ENCODE data around the gene TBC1D4. TPM values are rescaled to one million over a fixed set of nuclear protein-coding genes. Genes with fewer than 3 reads are reported as not detected.

Gene TBC1D4
- polyA plus RNA-seq, 2 donors, result 5.8 to 7.7 TPM

DNA sequence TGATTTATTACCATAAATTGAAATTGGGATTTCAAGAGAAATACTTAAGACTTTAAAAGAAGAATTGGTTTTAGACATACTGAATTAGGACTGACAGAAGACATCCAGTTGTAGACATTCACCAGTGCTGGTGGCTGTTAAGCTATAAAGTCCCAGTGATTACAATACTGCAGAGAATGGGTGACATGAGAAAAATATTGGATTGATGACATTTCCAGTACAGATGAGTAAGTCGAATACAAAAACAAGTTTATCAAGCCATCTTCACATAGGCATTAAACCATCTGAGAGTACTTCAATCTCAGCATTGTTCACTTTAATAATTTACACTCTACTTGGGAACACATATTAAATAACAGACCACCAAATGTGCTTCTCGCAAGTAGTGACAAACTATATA is 66.8 kb downstream of the TBC1D4 start:
- WGBS, 2 donors, result 81 to 86% methylated on average over 2 of the region's 2 CpGs
- Histone ChIP-seq H3K27me3 (ENCODE audit: control insufficient read depth in 1 of 2, insufficient read depth in 2 of 2, low read length in 2 of 2) (no peaks in the 10 kb centered on the region), H3K4me1 (ENCODE audit: control insufficient read depth in 2 of 2, insufficient read depth in 2 of 2, low read length in 1 of 2) (peaks cover 6 to 10% of the 10 kb centered on the region in 2 donors), H3K27ac (ENCODE audit: low read depth in 2 of 2, low read length in 1 of 2) (no peak overlapping the region), H3K36me3 (ENCODE audit: control insufficient read depth in 2 of 2, insufficient read depth in 2 of 2, low read length in 1 of 2) (no peaks in the 10 kb centered on the region), H3K9me3 (ENCODE audit: control insufficient read depth in 2 of 2, insufficient read depth in 1 of 2, low read depth in 1 of 2, low read length in 1 of 2) (no peaks in the 10 kb centered on the region), H3K4me3 (ENCODE audit: low read depth in 1 of 2, low read length in 2 of 2) (no peak overlapping the region)

DNA sequence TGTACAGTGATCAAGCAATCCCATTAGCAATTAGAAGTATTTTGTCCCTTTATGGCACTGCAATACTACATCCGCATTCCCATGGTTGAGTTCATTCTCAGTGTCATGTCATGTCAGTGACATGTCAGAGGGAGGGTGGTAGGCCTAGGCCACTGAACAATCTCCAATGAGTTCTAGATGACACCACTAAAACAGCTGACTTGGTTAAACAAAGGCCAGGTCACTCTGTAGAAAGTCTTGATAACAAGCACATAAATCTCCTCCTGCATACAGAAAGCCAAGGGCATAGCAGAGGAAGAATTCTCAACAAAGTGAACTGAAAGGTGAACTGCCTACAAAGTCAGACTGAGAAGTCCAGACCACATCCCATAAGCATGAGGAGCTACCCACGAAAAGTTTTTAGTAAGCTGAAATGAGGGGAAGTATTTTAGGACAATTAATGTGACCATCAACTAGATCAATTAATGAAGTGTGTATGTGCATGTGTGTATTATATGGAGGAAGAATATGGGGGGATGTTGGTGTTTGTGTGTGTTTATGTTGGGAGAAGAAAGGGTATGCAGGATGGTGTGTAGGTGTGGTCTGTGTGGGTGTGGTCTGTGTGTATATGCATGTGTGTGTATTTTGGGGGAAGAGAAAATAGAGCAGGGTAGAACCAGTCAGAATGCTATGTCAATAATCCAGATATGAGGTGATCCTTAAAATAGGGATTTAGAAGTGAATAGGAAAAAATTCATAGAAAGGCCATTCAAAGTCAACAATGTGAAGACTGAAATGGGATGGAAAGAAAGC is 67.7 kb downstream of the TBC1D4 start:
- Histone ChIP-seq H3K27me3 (ENCODE audit: control insufficient read depth in 1 of 2, insufficient read depth in 2 of 2, low read length in 2 of 2) (no peaks in the 10 kb centered on the region), H3K27ac (ENCODE audit: low read depth in 2 of 2, low read length in 1 of 2) (no peak overlapping the region), H3K4me1 (ENCODE audit: control insufficient read depth in 2 of 2, insufficient read depth in 2 of 2, low read length in 1 of 2) (peaks cover 6 to 10% of the 10 kb centered on the region in 2 donors), H3K4me3 (ENCODE audit: low read depth in 1 of 2, low read length in 2 of 2) (no peak overlapping the region), H3K9me3 (ENCODE audit: control insufficient read depth in 2 of 2, insufficient read depth in 1 of 2, low read depth in 1 of 2, low read length in 1 of 2) (no peaks in the 10 kb centered on the region), H3K36me3 (ENCODE audit: control insufficient read depth in 2 of 2, insufficient read depth in 2 of 2, low read length in 1 of 2) (no peaks in the 10 kb centered on the region)
- 93 to 96% methylated on average over 2 of the region's 2 CpGs for WGBS, 2 donors

DNA sequence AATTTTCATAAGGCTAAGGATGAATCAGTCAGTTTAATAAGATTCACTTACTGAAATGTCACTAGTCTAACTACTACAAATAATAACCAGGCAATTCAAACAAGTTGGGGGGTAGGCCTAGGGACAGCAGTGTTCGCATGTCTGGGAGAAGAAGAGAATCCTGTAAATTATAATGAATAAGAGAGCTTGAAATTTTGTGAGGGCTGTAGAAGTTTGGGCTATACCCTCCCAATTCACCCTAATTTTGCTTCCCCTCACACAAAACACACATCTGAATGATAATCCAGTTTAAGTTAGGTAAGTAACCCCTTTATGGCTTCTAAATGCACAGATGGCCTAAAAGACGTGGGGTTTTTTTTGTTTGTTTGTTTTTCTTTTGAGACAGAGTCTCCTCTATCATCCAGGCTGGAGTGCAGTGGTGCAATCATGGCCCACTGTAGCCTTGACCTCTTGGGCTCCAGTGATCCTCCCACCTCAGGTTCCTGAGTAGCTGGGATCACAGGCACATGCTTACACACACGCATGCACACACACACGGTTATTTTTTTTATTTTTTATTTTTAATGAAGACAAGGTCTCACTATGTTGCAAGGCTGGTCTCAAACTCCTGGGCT is 69.9 kb downstream of the TBC1D4 start:
- Histone ChIP-seq H3K27me3 (ENCODE audit: control insufficient read depth in 1 of 2, insufficient read depth in 2 of 2, low read length in 2 of 2) (no peaks in the 10 kb centered on the region), H3K36me3 (ENCODE audit: control insufficient read depth in 2 of 2, insufficient read depth in 2 of 2, low read length in 1 of 2) (no peaks in the 10 kb centered on the region), H3K4me3 (ENCODE audit: low read depth in 1 of 2, low read length in 2 of 2) (no peak overlapping the region), H3K4me1 (ENCODE audit: control insufficient read depth in 2 of 2, insufficient read depth in 2 of 2, low read length in 1 of 2) (peaks cover 4 to 8% of the 10 kb centered on the region in 2 donors), H3K9me3 (ENCODE audit: control insufficient read depth in 2 of 2, insufficient read depth in 1 of 2, low read depth in 1 of 2, low read length in 1 of 2) (no peaks in the 10 kb centered on the region), H3K27ac (ENCODE audit: low read depth in 2 of 2, low read length in 1 of 2) (no peak overlapping the region)
- 91 to 92% methylated on average over 4 of the region's 4 CpGs for WGBS, 2 donors

DNA sequence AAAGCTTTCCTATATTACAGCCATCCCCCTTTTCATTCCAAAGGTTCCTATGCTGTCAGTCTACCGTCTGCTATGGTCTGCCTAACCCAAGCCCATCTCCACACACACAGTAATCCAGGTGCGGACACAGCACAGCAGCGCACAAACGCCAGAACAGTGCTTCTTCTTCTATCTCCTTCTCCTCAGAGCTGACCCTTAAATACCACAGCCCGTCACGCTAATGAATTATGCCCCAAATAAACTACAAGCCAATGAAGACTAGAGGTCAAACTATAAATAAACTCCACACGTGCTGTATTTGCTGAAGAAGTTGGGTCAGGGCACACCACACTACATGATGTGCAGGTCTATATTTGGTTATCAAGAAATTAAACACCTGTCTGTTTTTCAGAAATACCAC is 71.8 kb downstream of the TBC1D4 start:
- H3K27me3 ChIP-seq (ENCODE audit: control insufficient read depth in 1 of 2, insufficient read depth in 2 of 2, low read length in 2 of 2), result no peaks in the 10 kb centered on the region
- H3K9me3 ChIP-seq (ENCODE audit: control insufficient read depth in 2 of 2, insufficient read depth in 1 of 2, low read depth in 1 of 2, low read length in 1 of 2), result no peaks in the 10 kb centered on the region
- no peaks in the 10 kb centered on the region for H3K4me1 ChIP-seq (ENCODE audit: control insufficient read depth in 2 of 2, insufficient read depth in 2 of 2, low read length in 1 of 2)
- H3K36me3 ChIP-seq (ENCODE audit: control insufficient read depth in 2 of 2, insufficient read depth in 2 of 2, low read length in 1 of 2), result no peaks in the 10 kb centered on the region
- no peak overlapping the region for H3K27ac ChIP-seq (ENCODE audit: low read depth in 2 of 2, low read length in 1 of 2)
- WGBS, 2 donors, result 85 to 87% methylated on average over 7 of the region's 7 CpGs
- no peak overlapping the region for H3K4me3 ChIP-seq (ENCODE audit: low read depth in 1 of 2, low read length in 2 of 2)

DNA sequence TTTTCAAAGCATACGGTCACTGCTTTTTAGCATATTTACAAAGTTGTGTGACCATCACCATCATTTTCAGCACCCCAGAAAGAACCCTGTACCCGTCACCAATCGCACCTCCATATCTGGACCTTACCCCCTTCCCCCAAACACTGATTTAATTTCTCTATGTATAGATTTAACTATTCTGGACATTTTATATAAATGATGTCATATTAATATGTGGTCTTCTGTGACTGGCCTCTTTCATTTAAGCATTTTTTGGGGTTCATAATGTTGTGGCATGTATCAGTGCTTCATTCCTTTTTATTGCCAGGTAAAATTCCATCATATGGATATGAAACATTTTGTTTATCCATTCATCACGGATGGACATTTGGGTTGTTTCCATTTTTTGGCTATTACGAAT is 74.0 kb downstream of the TBC1D4 start:
- no peak overlapping the region for H3K4me3 ChIP-seq (ENCODE audit: low read depth in 1 of 2, low read length in 2 of 2)
- H3K27me3 ChIP-seq (ENCODE audit: control insufficient read depth in 1 of 2, insufficient read depth in 2 of 2, low read length in 2 of 2), result no peaks in the 10 kb centered on the region
- H3K4me1 ChIP-seq (ENCODE audit: control insufficient read depth in 2 of 2, insufficient read depth in 2 of 2, low read length in 1 of 2), result no peaks in the 10 kb centered on the region
- no peaks in the 10 kb centered on the region for H3K9me3 ChIP-seq (ENCODE audit: control insufficient read depth in 2 of 2, insufficient read depth in 1 of 2, low read depth in 1 of 2, low read length in 1 of 2)
- WGBS, 2 donors, result 93 to 96% methylated on average over 5 of the region's 5 CpGs
- H3K27ac ChIP-seq (ENCODE audit: low read depth in 2 of 2, low read length in 1 of 2), result no peak overlapping the region
- no peaks in the 10 kb centered on the region for H3K36me3 ChIP-seq (ENCODE audit: control insufficient read depth in 2 of 2, insufficient read depth in 2 of 2, low read length in 1 of 2)

DNA sequence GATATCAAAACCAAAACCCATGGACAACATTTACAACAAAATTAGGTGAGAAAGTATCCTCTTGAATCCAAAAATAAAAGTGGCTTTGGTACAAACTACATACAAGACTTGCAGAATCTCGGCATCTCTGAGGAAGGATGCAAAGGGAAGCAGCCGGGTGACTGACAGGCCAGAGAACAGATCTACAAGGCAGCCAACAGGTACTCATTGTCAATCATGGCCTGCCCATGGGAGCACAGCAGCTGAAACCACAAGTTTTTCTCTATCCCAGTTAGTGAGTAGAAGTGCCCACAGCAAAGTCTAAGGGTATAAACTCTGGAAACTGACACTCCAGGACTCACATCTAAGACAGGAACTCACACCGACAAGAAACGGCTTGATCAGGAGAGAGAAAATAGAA is 74.5 kb downstream of the TBC1D4 start:
- H3K27ac ChIP-seq (ENCODE audit: low read depth in 2 of 2, low read length in 1 of 2), result no peak overlapping the region
- no peaks in the 10 kb centered on the region for H3K27me3 ChIP-seq (ENCODE audit: control insufficient read depth in 1 of 2, insufficient read depth in 2 of 2, low read length in 2 of 2)
- H3K4me1 ChIP-seq (ENCODE audit: control insufficient read depth in 2 of 2, insufficient read depth in 2 of 2, low read length in 1 of 2), result no peaks in the 10 kb centered on the region
- no peaks in the 10 kb centered on the region for H3K36me3 ChIP-seq (ENCODE audit: control insufficient read depth in 2 of 2, insufficient read depth in 2 of 2, low read length in 1 of 2)
- no peaks in the 10 kb centered on the region for H3K9me3 ChIP-seq (ENCODE audit: control insufficient read depth in 2 of 2, insufficient read depth in 1 of 2, low read depth in 1 of 2, low read length in 1 of 2)
- 87 to 98% methylated on average over 4 of the region's 4 CpGs for WGBS, 2 donors
- H3K4me3 ChIP-seq (ENCODE audit: low read depth in 1 of 2, low read length in 2 of 2), result no peak overlapping the region

DNA sequence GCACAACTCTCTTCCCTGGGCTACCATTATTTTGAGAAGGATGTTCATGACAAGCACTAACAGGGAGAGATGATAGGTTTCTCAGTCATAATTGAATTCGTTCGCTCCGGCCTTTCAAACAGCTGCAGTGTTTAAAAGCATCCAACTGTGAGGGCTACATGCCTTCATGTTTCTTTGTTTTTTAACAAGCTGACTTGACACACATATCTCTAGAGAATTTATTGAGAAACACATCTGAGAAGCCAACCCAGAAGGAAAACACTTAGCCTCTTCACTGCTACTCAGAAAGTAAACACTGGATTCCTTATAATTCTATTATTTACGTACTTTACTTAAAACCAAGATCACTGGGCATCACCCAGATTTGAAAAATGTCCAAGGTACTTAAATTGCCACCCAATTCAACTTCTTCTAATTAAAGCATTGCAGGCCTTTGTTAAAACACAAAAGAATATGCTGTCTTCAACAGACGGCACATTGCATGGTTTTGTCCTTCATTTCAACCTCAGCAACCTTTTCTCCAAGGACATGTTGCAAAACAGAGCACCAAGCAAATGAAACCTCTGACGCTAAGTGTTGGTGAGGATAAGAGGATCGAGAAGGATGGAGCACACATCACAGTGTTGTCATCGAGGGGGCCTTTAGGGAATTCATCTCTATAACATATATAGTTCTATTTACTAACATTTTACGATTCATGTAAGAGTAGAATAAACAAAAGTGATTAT is 75.8 kb downstream of the TBC1D4 start:
- H3K36me3 ChIP-seq (ENCODE audit: control insufficient read depth in 2 of 2, insufficient read depth in 2 of 2, low read length in 1 of 2), result no peaks in the 10 kb centered on the region
- H3K4me3 ChIP-seq (ENCODE audit: low read depth in 1 of 2, low read length in 2 of 2), result no peak overlapping the region
- no peaks in the 10 kb centered on the region for H3K9me3 ChIP-seq (ENCODE audit: control insufficient read depth in 2 of 2, insufficient read depth in 1 of 2, low read depth in 1 of 2, low read length in 1 of 2)
- WGBS, 2 donors, result 80 to 83% methylated on average over 9 of the region's 9 CpGs
- no peaks in the 10 kb centered on the region for H3K27me3 ChIP-seq (ENCODE audit: control insufficient read depth in 1 of 2, insufficient read depth in 2 of 2, low read length in 2 of 2)
- no peak overlapping the region for H3K27ac ChIP-seq (ENCODE audit: low read depth in 2 of 2, low read length in 1 of 2)
- no peaks in the 10 kb centered on the region for H3K4me1 ChIP-seq (ENCODE audit: control insufficient read depth in 2 of 2, insufficient read depth in 2 of 2, low read length in 1 of 2)

DNA sequence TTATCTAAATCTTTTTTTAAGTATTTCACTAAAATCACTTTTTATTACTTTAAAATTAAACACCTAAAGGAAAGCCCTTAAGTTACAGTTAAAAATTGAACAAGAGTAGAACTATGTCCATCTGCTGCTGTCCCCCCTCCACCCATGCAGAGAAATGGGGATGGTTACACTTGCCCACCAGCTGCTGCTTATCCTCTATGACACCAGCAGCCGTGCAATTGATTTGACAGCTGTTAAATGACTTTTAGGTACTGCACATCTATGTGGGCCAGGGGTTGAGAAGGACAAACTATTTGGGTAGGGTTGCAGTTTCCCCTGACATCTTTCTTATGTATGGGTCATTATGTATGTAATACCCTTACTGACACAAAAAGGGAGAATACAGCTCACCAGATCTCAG is 77.2 kb downstream of the TBC1D4 start:
- Histone ChIP-seq H3K4me1 (ENCODE audit: control insufficient read depth in 2 of 2, insufficient read depth in 2 of 2, low read length in 1 of 2) (no peaks in the 10 kb centered on the region), H3K4me3 (ENCODE audit: low read depth in 1 of 2, low read length in 2 of 2) (no peak overlapping the region), H3K27me3 (ENCODE audit: control insufficient read depth in 1 of 2, insufficient read depth in 2 of 2, low read length in 2 of 2) (no peaks in the 10 kb centered on the region), H3K36me3 (ENCODE audit: control insufficient read depth in 2 of 2, insufficient read depth in 2 of 2, low read length in 1 of 2) (no peaks in the 10 kb centered on the region), H3K9me3 (ENCODE audit: control insufficient read depth in 2 of 2, insufficient read depth in 1 of 2, low read depth in 1 of 2, low read length in 1 of 2) (no peaks in the 10 kb centered on the region), H3K27ac (ENCODE audit: low read depth in 2 of 2, low read length in 1 of 2) (no peak overlapping the region)
- 63 to 74% methylated on average over 1 of the region's 1 CpG for WGBS, 2 donors

DNA sequence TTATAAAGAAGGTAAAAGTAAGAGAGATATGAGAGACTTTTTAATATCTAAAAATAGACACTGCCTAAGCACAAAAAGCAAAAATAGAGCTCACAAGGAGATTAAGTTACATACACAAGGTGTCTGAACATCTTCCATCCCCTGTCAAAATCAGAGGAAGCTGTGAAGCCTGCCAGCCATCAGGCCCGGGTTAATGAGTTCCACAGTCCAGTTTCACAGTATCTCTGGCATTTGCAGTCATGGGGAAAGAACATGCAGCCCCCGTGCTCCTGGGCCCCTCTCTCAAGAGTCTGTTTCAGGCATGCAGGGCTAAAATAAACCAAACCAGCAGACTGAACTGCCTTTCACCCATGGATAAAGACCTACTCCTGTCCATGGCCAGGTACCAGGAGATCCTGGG is 79.2 kb downstream of the TBC1D4 start:
- Histone ChIP-seq H3K36me3 (ENCODE audit: control insufficient read depth in 2 of 2, insufficient read depth in 2 of 2, low read length in 1 of 2) (no peaks in the 10 kb centered on the region), H3K4me1 (ENCODE audit: control insufficient read depth in 2 of 2, insufficient read depth in 2 of 2, low read length in 1 of 2) (no peaks in the 10 kb centered on the region), H3K27ac (ENCODE audit: low read depth in 2 of 2, low read length in 1 of 2) (no peak overlapping the region), H3K27me3 (ENCODE audit: control insufficient read depth in 1 of 2, insufficient read depth in 2 of 2, low read length in 2 of 2) (no peaks in the 10 kb centered on the region), H3K4me3 (ENCODE audit: low read depth in 1 of 2, low read length in 2 of 2) (no peak overlapping the region), H3K9me3 (ENCODE audit: control insufficient read depth in 2 of 2, insufficient read depth in 1 of 2, low read depth in 1 of 2, low read length in 1 of 2) (peaks cover 0 to 2% of the 10 kb centered on the region in 2 donors)
- 46 to 55% methylated on average over 2 of the region's 2 CpGs for WGBS, 2 donors
